OCI-LY3 (cell line): ENCODE measurements around the gene PHC3.

Experiments used
- H2AFZ ChIP-seq: fragments of 200-600, 300-600 bp; shearing (Covaris generic); 2 replicates; pipeline ENCODE4 v1.6.0; 2014; ENCODE audit warnings: antibody characterized with exemption, low read depth, low read length
- H3K27ac ChIP-seq: fragments of 200-600, 300-600 bp; sonication (generic); 2 replicates; pipeline ENCODE4 v1.5.1; 2014; ENCODE audit warnings: mild to moderate bottlenecking, low read length, moderate library complexity, mixed read lengths
- H3K27me3 ChIP-seq: fragments of 200-600, 300-600 bp; sonication (generic); 2 replicates; pipeline ENCODE4 v1.6.1; 2014; ENCODE audit warnings: low read depth, low read length, mixed read lengths
- H3K36me3 ChIP-seq: fragments of 200-600, 300-600 bp; sonication (generic); replicated peaks from 2 replicates; pipeline ENCODE3; 2014; ENCODE audit warnings: low read depth, low read length, mixed read lengths
- H3K4me1 ChIP-seq: fragments of 300-600, 200-600 bp; sonication (generic); 2 replicates; pipeline ENCODE4 v1.6.1; 2014; ENCODE audit warnings: low read length, mixed read lengths
- H3K4me2 ChIP-seq: fragments of 200-600, 300-600 bp; sonication (generic); 2 replicates; pipeline ENCODE4 v1.6.1; 2014; ENCODE audit warnings: low read length, mixed read lengths
- H3K4me3 ChIP-seq: fragments of 300-600, 200-600 bp; sonication (generic); 2 replicates; pipeline ENCODE4 v1.5.1; 2014; ENCODE audit warnings: antibody characterized with exemption, mild to moderate bottlenecking, low read length, moderate library complexity
- H3K79me2 ChIP-seq: fragments of 300-600, 200-600 bp; shearing (Covaris generic); 2 replicates; pipeline ENCODE4 v1.6.1; 2014; ENCODE audit warnings: mild to moderate bottlenecking, low read length, mixed read lengths
- H3K9ac ChIP-seq: fragments of 300-600, 200-600 bp; shearing (Covaris generic); 2 replicates; pipeline ENCODE4 v1.6.0; 2014; ENCODE audit warnings: mild to moderate bottlenecking, low read length, moderate library complexity
- H3K9me3 ChIP-seq: fragments of 200-600, 300-600 bp; shearing (Covaris generic); 2 replicates; pipeline ENCODE4 v1.6.1; 2014; ENCODE audit warnings: low read length, mixed read lengths; ENCODE audit not compliant: insufficient read depth
- H4K20me1 ChIP-seq: fragments of 200-600, 300-600 bp; sonication (generic); 2 replicates; pipeline ENCODE4 v1.6.1; 2016; ENCODE audit warnings: low read length, mixed read lengths; ENCODE audit not compliant: insufficient read depth
- CTCF ChIP-seq: fragments of 200-600, 300-600 bp; sonication (generic); IDR thresholded peaks from 2 replicates; pipeline ENCODE4 v1.5.1; 2014; ENCODE audit warnings: antibody characterized with exemption, low read length, low read depth
- EZH2phosphoT487 ChIP-seq: fragments of 200-600 bp; shearing (Covaris generic); IDR thresholded peaks from 2 replicates; pipeline ENCODE4 v1.6.1; 2018; ENCODE audit warnings: antibody characterized with exemption, mixed run types, low read depth

PHC3 gene

DNA sequence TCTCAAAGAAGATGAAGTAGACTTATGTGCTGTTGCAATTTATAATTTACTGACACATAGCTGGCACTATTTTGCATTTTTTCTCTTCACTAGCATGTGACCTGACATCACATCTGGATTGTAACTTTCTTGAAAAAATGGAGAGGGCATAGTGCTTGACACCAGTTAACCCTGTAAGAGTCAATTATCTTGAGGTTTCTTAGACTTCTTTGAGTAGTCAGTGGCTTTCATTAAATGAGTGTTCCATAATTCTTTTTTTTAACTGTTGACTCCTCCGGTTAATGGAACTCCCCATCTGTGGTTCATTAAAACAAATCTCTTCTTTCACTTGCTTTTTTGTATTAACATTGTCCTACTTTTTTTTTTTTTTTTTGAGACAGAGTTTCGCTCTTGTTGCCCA lies 23.8 kb upstream of the PHC3 start:
- no peak overlapping the region for H3K9ac ChIP-seq
- H3K4me1 ChIP-seq: peaks cover 20% of the 10 kb centered on the region
- H4K20me1 ChIP-seq: no peaks in the 10 kb centered on the region
- TF ChIP-seq CTCF (no peak), EZH2phosphoT487 (no peak)
- peaks cover 4% of the 10 kb centered on the region for H3K27me3 ChIP-seq
- no peak overlapping the region for H3K4me3 ChIP-seq
- no peaks in the 10 kb centered on the region for H3K9me3 ChIP-seq
- no peak overlapping the region for H2AFZ ChIP-seq
- H3K27ac ChIP-seq: no peak overlapping the region
- no peak overlapping the region for H3K4me2 ChIP-seq
- no peaks in the 10 kb centered on the region for H3K79me2 ChIP-seq
- H3K36me3 ChIP-seq: no peaks in the 10 kb centered on the region

DNA sequence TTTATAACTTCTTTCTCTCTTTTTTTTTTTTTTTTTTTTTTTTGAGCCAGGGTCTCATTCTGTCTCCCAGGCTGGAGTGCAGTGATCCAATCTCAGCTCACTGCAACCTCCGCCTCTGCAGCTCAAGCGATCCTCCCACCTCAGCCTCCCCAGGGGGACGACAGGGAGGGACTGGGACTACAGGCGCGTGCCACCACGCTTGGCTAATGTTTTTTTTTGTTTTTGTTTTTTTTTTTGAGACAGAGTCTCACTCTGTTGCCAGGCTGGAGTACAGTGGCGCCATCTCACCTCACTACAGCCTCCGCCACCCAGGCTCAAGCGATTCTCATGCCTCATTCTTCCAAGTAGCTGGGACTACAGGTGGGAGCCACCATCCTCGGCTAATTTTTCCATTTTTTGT lies 23.0 kb upstream of the PHC3 start:
- peaks cover 10% of the 10 kb centered on the region for H3K27me3 ChIP-seq

DNA sequence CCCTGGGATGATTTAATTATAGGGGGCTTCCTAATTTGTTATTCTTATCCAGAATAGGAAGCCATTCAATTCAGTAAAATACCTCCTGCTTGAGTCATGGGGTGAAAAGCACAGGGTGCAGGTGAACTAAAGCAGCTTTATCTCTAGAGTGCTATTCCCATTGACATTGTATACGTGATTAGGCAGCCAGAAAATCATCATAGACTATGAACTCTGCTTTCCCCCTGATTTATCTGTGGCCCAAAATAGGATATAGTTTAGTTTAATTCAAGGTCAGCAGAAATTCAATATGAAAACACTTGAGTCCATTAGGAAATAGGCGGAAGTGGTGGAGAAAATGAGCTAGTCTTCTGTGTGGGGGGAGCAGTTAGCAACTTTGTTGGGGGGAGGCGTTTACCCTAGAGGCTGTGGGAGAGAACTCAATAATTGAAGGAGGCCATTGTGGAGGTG lies 22.5 kb upstream of the PHC3 start:
- Histone ChIP-seq H2AFZ (no peak overlapping the region), H3K27ac (no peak overlapping the region), H3K4me3 (no peak overlapping the region), H3K79me2 (no peaks in the 10 kb centered on the region), H3K36me3 (no peaks in the 10 kb centered on the region), H3K4me2 (no peak overlapping the region), H3K4me1 (peaks cover 20% of the 10 kb centered on the region), H3K9me3 (no peaks in the 10 kb centered on the region), H3K27me3 (peaks cover 14% of the 10 kb centered on the region), H4K20me1 (no peaks in the 10 kb centered on the region), H3K9ac (no peak overlapping the region)
- TF ChIP-seq EZH2phosphoT487: no peak
- TF ChIP-seq CTCF: no peak

More for the DNA sequence above, 23.0 kb upstream of the PHC3 start:
- Histone ChIP-seq H2AFZ (no peak overlapping the region), H3K79me2 (no peaks in the 10 kb centered on the region), H3K4me1 (peaks cover 20% of the 10 kb centered on the region), H3K27ac (no peak overlapping the region), H3K9ac (no peak overlapping the region), H3K9me3 (no peaks in the 10 kb centered on the region), H4K20me1 (no peaks in the 10 kb centered on the region), H3K36me3 (no peaks in the 10 kb centered on the region), H3K4me2 (no peak overlapping the region), H3K4me3 (no peak overlapping the region)
- no peak for TF ChIP-seq CTCF
- no peak for TF ChIP-seq EZH2phosphoT487

GRCh38 chr3:170203457-170203856 lies 21.9 kb upstream of the PHC3 start:
- no peaks in the 10 kb centered on the region for H3K79me2 ChIP-seq
- peaks cover 16% of the 10 kb centered on the region for H3K27me3 ChIP-seq
- no peak overlapping the region for H2AFZ ChIP-seq
- TF ChIP-seq EZH2phosphoT487 (no peak), CTCF (no peak)
- H4K20me1 ChIP-seq: no peaks in the 10 kb centered on the region
- no peak overlapping the region for H3K9ac ChIP-seq
- no peak overlapping the region for H3K4me3 ChIP-seq
- no peaks in the 10 kb centered on the region for H3K9me3 ChIP-seq
- H3K4me1 ChIP-seq: peaks cover 20% of the 10 kb centered on the region
- no peak overlapping the region for H3K4me2 ChIP-seq
- H3K36me3 ChIP-seq: no peaks in the 10 kb centered on the region
- no peak overlapping the region for H3K27ac ChIP-seq
